ENCODE results near the gene ADGRG6.

The ADGRG6 gene

GRCh38 chr6:142443532-142443931 is 141.7 kb downstream of the ADGRG6 start (continued):
- no peak for TF ChIP-seq ZNF391 (tag by site-specific recombination; IDR thresholded peaks at IDR 0.05; ENCODE audit: borderline replicate concordance, low read depth)
- TF ChIP-seq, protein P1, sequence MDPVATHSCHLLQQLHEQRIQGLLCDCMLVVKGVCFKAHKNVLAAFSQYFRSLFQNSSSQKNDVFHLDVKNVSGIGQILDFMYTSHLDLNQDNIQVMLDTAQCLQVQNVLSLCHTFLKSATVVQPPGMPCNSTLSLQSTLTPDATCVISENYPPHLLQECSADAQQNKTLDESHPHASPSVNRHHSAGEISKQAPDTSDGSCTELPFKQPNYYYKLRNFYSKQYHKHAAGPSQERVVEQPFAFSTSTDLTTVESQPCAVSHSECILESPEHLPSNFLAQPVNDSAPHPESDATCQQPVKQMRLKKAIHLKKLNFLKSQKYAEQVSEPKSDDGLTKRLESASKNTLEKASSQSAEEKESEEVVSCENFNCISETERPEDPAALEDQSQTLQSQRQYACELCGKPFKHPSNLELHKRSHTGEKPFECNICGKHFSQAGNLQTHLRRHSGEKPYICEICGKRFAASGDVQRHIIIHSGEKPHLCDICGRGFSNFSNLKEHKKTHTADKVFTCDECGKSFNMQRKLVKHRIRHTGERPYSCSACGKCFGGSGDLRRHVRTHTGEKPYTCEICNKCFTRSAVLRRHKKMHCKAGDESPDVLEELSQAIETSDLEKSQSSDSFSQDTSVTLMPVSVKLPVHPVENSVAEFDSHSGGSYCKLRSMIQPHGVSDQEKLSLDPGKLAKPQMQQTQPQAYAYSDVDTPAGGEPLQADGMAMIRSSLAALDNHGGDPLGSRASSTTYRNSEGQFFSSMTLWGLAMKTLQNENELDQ (tag by site-specific recombination; IDR thresholded peaks at IDR 0.05; ENCODE audit: low read depth): no peak

GRCh38 chr6:142444376-142444775 is 142.6 kb downstream of the ADGRG6 start:
- no peak overlapping the region for H3K4me3 ChIP-seq (ENCODE audit: low read depth, low read length)
- POLR2A ChIA-PET: no interaction called here
- CTCF ChIA-PET: interaction anchor here (0.6 to 3.0 kb wide), 3 partner anchors 30 to 1193 kb away, joined by 3 to 11 read pairs (median 5); no protein-coding TSS in a partner anchor
- H3K4me1 ChIP-seq (ENCODE audit: control insufficient read depth, insufficient read depth, low read length): 0 out of 2 replicates have a peak, but pooled peaks cover 3% of the 10 kb centered on the region
- H3K9me3 ChIP-seq (ENCODE audit: control insufficient read depth, insufficient read depth, low read depth, low read length): no peaks in the 10 kb centered on the region
- H3K36me3 ChIP-seq (ENCODE audit: control insufficient read depth in 2 of 2, insufficient read depth in 1 of 2, low read length in 2 of 2): no peaks in the 10 kb centered on the region
- TF ChIP-seq, protein P2, sequence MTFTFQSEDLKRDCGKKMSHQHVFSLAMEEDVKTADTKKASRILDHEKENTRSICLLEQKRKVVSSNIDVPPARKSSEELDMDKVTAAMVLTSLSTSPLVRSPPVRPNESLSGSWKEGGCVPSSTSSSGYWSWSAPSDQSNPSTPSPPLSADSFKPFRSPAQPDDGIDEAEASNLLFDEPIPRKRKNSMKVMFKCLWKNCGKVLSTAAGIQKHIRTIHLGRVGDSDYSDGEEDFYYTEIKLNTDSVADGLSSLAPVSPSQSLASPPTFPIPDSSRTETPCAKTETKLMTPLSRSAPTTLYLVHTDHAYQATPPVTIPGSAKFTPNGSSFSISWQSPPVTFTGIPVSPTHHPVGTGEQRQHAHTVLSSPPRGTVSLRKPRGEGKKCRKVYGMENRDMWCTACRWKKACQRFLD (tag by site-specific recombination; IDR thresholded peaks at IDR 0.05): no peak
- TF ChIP-seq GFI1B (tag by site-specific recombination; IDR thresholded peaks at IDR 0.05): no peak
- TF ChIP-seq KLF8 (tag by site-specific recombination; IDR thresholded peaks at IDR 0.05): no peak
- no peak for TF ChIP-seq ELK4 (IDR thresholded peaks at IDR 0.05; ENCODE audit: borderline replicate concordance, low read depth, low read length)
- no peak for TF ChIP-seq ZNF202 (tag by site-specific recombination; IDR thresholded peaks at IDR 0.05; ENCODE audit: borderline replicate concordance)
- no peak for TF ChIP-seq ZNF311 (tag by site-specific recombination; IDR thresholded peaks at IDR 0.05; ENCODE audit: borderline replicate concordance)
- TF ChIP-seq ZNF274 (IDR thresholded peaks at IDR 0.05; ENCODE audit: low read length): no peak
- no peak for TF ChIP-seq ZNF274 (tag by site-specific recombination; IDR thresholded peaks at IDR 0.05; ENCODE audit: borderline replicate concordance)
- no peak for TF ChIP-seq ZNF747 (tag by site-specific recombination; IDR thresholded peaks at IDR 0.05)
- no peak for TF ChIP-seq PRDM6 (tag by site-specific recombination; IDR thresholded peaks at IDR 0.05)
- TF ChIP-seq ZNF19 (tag by site-specific recombination; IDR thresholded peaks at IDR 0.05; ENCODE audit: low read depth): no peak
- TF ChIP-seq ZNF280C (tag by site-specific recombination; IDR thresholded peaks at IDR 0.05): no peak
- TF ChIP-seq ZNF140 (tag by site-specific recombination; IDR thresholded peaks at IDR 0.05): no peak
- no peak for TF ChIP-seq YY2 (tag by site-specific recombination; IDR thresholded peaks at IDR 0.05)
- no peak for TF ChIP-seq SALL2 (tag by site-specific recombination; IDR thresholded peaks at IDR 0.05; ENCODE audit: borderline replicate concordance)
- TF ChIP-seq ZNF530 (tag by site-specific recombination; IDR thresholded peaks at IDR 0.05; ENCODE audit: low read depth): no peak
- no peak for TF ChIP-seq ZNF121 (tag by site-specific recombination; IDR thresholded peaks at IDR 0.05)
- TF ChIP-seq ZNF155 (tag by site-specific recombination; IDR thresholded peaks at IDR 0.05): no peak
- TF ChIP-seq TCF7L2 (IDR thresholded peaks at IDR 0.05; ENCODE audit: borderline replicate concordance, low read depth, low read length): no peak
- H3K27ac ChIP-seq (ENCODE audit: extremely low read depth, low read depth, low read length): no peak overlapping the region
